GM10266 (cell line): ENCODE results near the gene FILIP1.

Experiments used
- DNase-seq: peaks from one replicate; pipeline ENCODE4 v3.0.0; 2012; ENCODE audit errors: extremely low spot score
- CTCF ChIP-seq: IDR thresholded peaks from 2 replicates; pipeline ENCODE4 v1.5.1; 2012; ENCODE audit warnings: mild to moderate bottlenecking, low read depth; ENCODE audit not compliant: control insufficient read depth, insufficient read depth; ENCODE audit errors: missing control alignments

Gene FILIP1

DNA sequence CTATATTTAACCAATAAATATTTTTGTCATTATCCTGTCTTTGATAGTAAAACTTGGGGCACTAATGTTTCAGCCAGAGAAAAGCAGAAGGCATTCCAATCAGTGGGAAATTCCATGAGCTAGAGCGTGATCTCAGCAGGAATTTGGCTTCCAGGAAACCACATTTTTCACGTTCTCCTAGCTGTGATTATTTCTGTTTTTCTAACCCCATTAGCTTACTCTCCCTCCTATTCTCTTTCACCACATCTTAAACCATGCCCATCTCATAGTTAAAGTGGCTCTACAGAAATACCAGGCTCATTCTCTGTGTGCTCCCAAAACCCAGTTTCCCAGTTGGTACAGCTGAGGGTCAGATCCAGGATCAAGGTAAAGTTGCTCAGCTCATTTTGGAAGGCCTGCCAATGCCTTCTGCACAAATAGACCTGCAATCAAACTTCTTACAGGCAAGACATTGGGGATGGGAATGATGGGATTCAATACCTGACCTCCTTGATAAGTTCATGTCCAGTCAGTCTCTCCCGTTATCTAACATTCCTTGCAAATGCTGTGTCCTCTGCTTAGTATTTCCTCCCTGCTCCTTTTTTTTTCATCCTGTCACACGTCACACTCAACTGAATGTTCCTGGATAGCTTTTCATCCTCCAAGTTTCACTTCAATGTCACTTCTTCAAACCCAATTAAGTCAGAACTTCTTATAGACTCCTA lies 175.9 kb downstream of the FILIP1 start:
- TF ChIP-seq CTCF: no peak
- no peak for DNase-seq

- no peak for TF ChIP-seq CTCF
- no peak for DNase-seq
These were observed 177.6 kb downstream of the FILIP1 start for GRCh38 chr6:75315978-75316377.

DNA sequence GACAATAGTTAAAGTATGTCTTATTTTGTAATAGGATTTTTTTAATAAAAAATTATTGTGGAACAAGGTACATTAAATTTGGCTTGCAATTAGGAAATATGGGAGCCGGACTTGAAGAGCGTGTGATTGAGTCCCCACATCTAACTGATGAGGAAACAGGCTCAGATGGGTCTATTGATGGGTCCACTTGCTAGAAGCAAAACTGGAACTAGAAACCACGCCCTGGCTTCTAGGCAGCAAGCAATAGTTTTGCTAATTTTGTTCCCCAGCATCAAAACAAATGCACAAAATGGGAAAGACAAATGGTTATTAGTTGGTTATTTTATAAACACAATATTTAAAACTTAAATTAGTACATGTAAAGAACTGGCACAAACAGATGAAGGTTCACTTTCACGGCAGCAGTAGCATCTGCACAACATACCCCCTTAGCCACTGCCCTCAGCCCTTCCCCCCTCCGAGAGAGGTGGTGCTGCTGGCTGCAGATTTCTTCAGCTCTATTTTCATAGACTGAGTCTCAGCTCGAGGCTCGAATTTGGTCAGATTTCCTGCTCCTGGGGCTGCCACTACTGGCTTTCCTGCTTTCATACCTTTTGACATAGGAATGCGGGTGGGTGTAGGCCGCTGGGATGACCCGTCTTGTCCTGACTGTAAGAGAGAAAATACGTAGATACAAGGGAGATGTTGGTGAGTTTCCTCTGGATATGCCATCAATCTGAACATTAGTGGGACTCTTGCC lies 185.2 kb downstream of the FILIP1 start:
- no peak for DNase-seq
- TF ChIP-seq CTCF: no peak

GRCh38 chr6:75307364-75308004 lies 186.1 kb downstream of the FILIP1 start:
- DNase-seq: no peak
- no peak for TF ChIP-seq CTCF

DNA sequence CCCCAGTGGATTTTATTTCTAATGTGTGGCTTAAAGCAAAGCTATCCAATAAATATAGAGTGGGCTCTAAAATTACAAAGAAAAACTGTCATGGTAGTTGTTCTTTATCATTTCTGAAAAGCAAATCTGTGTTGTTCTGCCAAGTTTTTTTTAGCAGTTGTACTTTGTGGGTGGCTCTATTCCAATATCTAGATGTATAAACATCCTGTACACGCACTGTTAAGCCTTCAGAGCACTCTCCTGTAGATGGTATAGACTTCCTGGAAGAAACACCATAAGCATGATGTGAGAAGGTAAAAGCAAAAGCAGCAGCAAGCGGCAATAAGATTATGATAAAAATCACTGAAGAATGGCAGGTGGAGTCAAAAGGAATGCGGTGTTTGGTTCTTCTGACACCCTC lies 187.5 kb downstream of the FILIP1 start:
- no peak for TF ChIP-seq CTCF
- no peak for DNase-seq

GRCh38 chr6:75305573-75305972 lies 188.0 kb downstream of the FILIP1 start:
- DNase-seq: no peak
- TF ChIP-seq CTCF: no peak

DNA sequence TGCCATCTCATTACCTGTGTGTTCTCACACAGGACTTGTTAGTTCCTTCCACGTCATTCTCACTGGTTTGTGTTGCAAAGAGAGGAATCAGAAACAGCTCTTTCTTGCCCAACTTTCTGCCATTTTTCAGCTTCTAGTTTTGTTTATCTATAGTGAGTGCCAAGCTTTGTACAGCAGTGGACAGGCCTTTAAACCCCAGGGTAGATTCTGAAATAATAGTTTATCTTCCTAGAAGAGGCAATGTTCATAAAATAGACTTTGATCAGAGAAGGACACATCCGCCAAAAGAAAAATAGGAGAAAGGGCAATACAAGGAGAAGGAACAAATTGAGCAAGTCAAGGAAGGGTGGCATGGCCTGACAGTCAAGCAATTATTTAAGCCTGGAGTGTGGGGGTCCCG lies 191.3 kb downstream of the FILIP1 start:
- DNase-seq: no peak
- no peak for TF ChIP-seq CTCF
